HEK293 (cell line): ENCODE results near the gene CPM.
A peak's percentile ranks its signal among the peaks of the same experiment; 100 is the strongest.

ENCODE experiments used
- CTCF ChIA-PET: fragments of 350-600 bp; formaldehyde crosslinking; extraction: SDS; loops from one replicate; lab custom pipeline; 2021; ENCODE audit warnings: antibody characterized with exemption; lab: Yijun Ruan, JAX
- POLR2A ChIA-PET: fragments of 300-600 bp; formaldehyde crosslinking; extraction: SDS; loops from one replicate; lab custom pipeline; 2020; ENCODE audit warnings: antibody characterized with exemption, inconsistent platforms; lab: Yijun Ruan, JAX
- H3K27ac ChIP-seq: fragments of 200-500 bp; sonication (Bioruptor generic); 2 replicates; pipeline ENCODE4 v1.5.1; 2014; ENCODE audit warnings: low read depth, low read length, control low read depth, inconsistent platforms; ENCODE audit errors: extremely low read depth
- H3K36me3 ChIP-seq, 2 experiments: fragments of 200-500 bp in 1 of 2; sonication (Bioruptor generic) in 1 of 2; 1 replicate in 1 of 2; 2 replicates in 1 of 2; pipeline ENCODE4 v1.5.1; 2014 to 2017; ENCODE audit warnings: inconsistent platforms in 2 of 2, low read length in 2 of 2; ENCODE audit not compliant: control insufficient read depth in 2 of 2, insufficient read depth in 1 of 2
- H3K4me1 ChIP-seq: fragments of 200-500 bp; sonication (Bioruptor generic); 2 replicates; pipeline ENCODE4 v1.5.1; 2014; ENCODE audit warnings: mild to moderate bottlenecking, low read length, inconsistent platforms; ENCODE audit not compliant: control insufficient read depth, insufficient read depth
- H3K4me3 ChIP-seq: 2 replicates; pipeline ENCODE4 v1.5.1; 2011; ENCODE audit warnings: low read depth, mild to moderate bottlenecking, control low read depth, low read length, moderate library complexity
- H3K9me3 ChIP-seq: fragments of 200-500 bp; sonication (Bioruptor generic); 2 replicates; pipeline ENCODE4 v1.5.1; 2014; ENCODE audit warnings: low read depth, low read length, inconsistent platforms; ENCODE audit not compliant: control insufficient read depth, insufficient read depth
- BCL11B ChIP-seq: fragments of 450-650 bp; formaldehyde crosslinking; IDR thresholded peaks from 2 replicates; pipeline ENCODE4 v1.5.1; 2016; ENCODE audit warnings: low read depth, missing biosample characterization, missing genetic modification characterization
- CTCF ChIP-seq: fragments of 450-650 bp; formaldehyde crosslinking; IDR thresholded peaks from 2 replicates; pipeline ENCODE4 v1.5.1; 2016; ENCODE audit warnings: missing biosample characterization, missing genetic modification characterization
- FEZF1 ChIP-seq: fragments of 450-650 bp; formaldehyde crosslinking; IDR thresholded peaks from 2 replicates; pipeline ENCODE4 v1.5.1; 2016; ENCODE audit warnings: missing biosample characterization, missing genetic modification characterization
- GLI2 ChIP-seq: fragments of 450-650 bp; formaldehyde crosslinking; IDR thresholded peaks from 2 replicates; pipeline ENCODE4; 2017; ENCODE audit warnings: missing biosample characterization, missing genetic modification characterization, low read depth, borderline replicate concordance
- HOXD13 ChIP-seq: sonication (generic); formaldehyde crosslinking; IDR thresholded peaks from 2 replicates; pipeline ENCODE4 v1.8.0; 2022; ENCODE audit warnings: missing genetic modification reagents, borderline replicate concordance
- PRDM1 ChIP-seq: fragments of 450-650 bp; formaldehyde crosslinking; IDR thresholded peaks from 2 replicates; pipeline ENCODE4; 2016; ENCODE audit warnings: missing biosample characterization, missing genetic modification characterization
- ZNF214 ChIP-seq: fragments of 450-650 bp; formaldehyde crosslinking; IDR thresholded peaks from 2 replicates; pipeline ENCODE4 v1.5.1; 2017; ENCODE audit warnings: missing biosample characterization, mild to moderate bottlenecking, missing genetic modification characterization, borderline replicate concordance
- ZNF26 ChIP-seq: fragments of 450-650 bp; formaldehyde crosslinking; IDR thresholded peaks from 2 replicates; pipeline ENCODE4 v1.5.1; 2016; ENCODE audit warnings: missing biosample characterization, missing genetic modification characterization
- ZNF354C ChIP-seq: fragments of 450-650 bp; formaldehyde crosslinking; IDR thresholded peaks from 2 replicates; pipeline ENCODE4 v1.5.1; 2016; ENCODE audit warnings: missing biosample characterization, missing genetic modification characterization, low read depth, borderline replicate concordance
- ZNF362 ChIP-seq: fragments of 450-650 bp; formaldehyde crosslinking; IDR thresholded peaks from 2 replicates; pipeline ENCODE4 v1.5.1; 2016; ENCODE audit warnings: missing biosample characterization, missing genetic modification characterization
- ZNF48 ChIP-seq: fragments of 450-650 bp; formaldehyde crosslinking; IDR thresholded peaks from 2 replicates; pipeline ENCODE4 v1.5.1; 2016; ENCODE audit warnings: missing biosample characterization, missing genetic modification characterization
- ZNF488 ChIP-seq: fragments of 450-650 bp; formaldehyde crosslinking; IDR thresholded peaks from 2 replicates; pipeline ENCODE4 v1.5.1; 2016; ENCODE audit warnings: missing biosample characterization, missing genetic modification characterization
- ZNF600 ChIP-seq: fragments of 450-650 bp; formaldehyde crosslinking; IDR thresholded peaks from 2 replicates; pipeline ENCODE4 v1.5.1; 2016; ENCODE audit warnings: missing biosample characterization, missing genetic modification characterization
- ZNF623 ChIP-seq: fragments of 450-650 bp; formaldehyde crosslinking; IDR thresholded peaks from 2 replicates; pipeline ENCODE4 v1.5.1; 2016; ENCODE audit warnings: missing biosample characterization, missing genetic modification characterization
- ZNF624 ChIP-seq: fragments of 450-650 bp; formaldehyde crosslinking; IDR thresholded peaks from 2 replicates; pipeline ENCODE4 v1.5.1; 2017; ENCODE audit warnings: missing biosample characterization, missing genetic modification characterization
- ZNF768 ChIP-seq: fragments of 450-650 bp; formaldehyde crosslinking; IDR thresholded peaks from 2 replicates; pipeline ENCODE4 v1.5.1; 2018; ENCODE audit warnings: missing biosample characterization, mild to moderate bottlenecking, missing genetic modification characterization
- ZNF792 ChIP-seq: fragments of 450-650 bp; formaldehyde crosslinking; IDR thresholded peaks from 2 replicates; pipeline ENCODE4 v1.5.1; 2016; ENCODE audit warnings: missing biosample characterization, missing genetic modification characterization
- ZNF830 ChIP-seq: fragments of 450-650 bp; IDR thresholded peaks from 2 replicates; pipeline ENCODE4 v1.5.0; 2018; ENCODE audit warnings: missing biosample characterization, missing genetic modification characterization, low read depth, mild to moderate bottlenecking, moderate library complexity

Gene CPM

GRCh38 chr12:68945255-68945654 is 12.3 kb upstream of the CPM start (continued):
- TF ChIP-seq ZNF768 (tag by site-specific recombination) (no peak), BCL11B (tag by site-specific recombination) (no peak)

- Histone ChIP-seq H3K4me1 (no peaks in the 10 kb centered on the region), H3K27ac (no peak overlapping the region), H3K36me3 (no peaks in the 10 kb centered on the region), H3K4me3 (no peak overlapping the region), H3K9me3 (no peaks in the 10 kb centered on the region)
- ChIA-PET POLR2A (interaction anchor here (0.7 kb wide), 1 partner anchor 32 kb away, joined by 3 read pairs; no protein-coding TSS in a partner anchor), CTCF (no interaction called here)
- TF ChIP-seq ZNF48 (tag by site-specific recombination) (no peak), ZNF26 (tag by site-specific recombination) (peak; percentile 44; the same call in 1 of the 2 replicates)
Measured at GRCh38 chr12:68944296-68945076, 11.5 kb upstream of the CPM start.

- H3K4me1 ChIP-seq = no peaks in the 10 kb centered on the region
- TF ChIP-seq ZNF362 (tag by site-specific recombination) (no peak), HOXD13 (CRISPR knock-in tag) (no peak)
- TF ChIP-seq, all 188 proteins: peak for 0
- Histone ChIP-seq H3K9me3 (no peaks in the 10 kb centered on the region), H3K36me3 (no peaks in the 10 kb centered on the region), H3K4me3 (no peak overlapping the region), H3K27ac (no peak overlapping the region)
- ChIA-PET POLR2A (interaction anchor here (0.7 kb wide), 1 partner anchor 33 kb away, joined by 3 read pairs; no protein-coding TSS in a partner anchor), CTCF (interaction anchor here (0.6 to 1.1 kb wide), 4 partner anchors 17 to 166 kb away, joined by 3 to 8 read pairs (median 4); no protein-coding TSS in a partner anchor)
Measured at GRCh38 chr12:68943848-68944247, 10.9 kb upstream of the CPM start.

GRCh38 chr12:68940731-68941130 is 7.8 kb upstream of the CPM start:
- no peak overlapping the region for H3K27ac ChIP-seq
- ChIA-PET POLR2A (no interaction called here), CTCF (no interaction called here)
- H3K4me1 ChIP-seq = peaks cover 5% of the 10 kb centered on the region
- no peak overlapping the region for H3K4me3 ChIP-seq
- no peaks in the 10 kb centered on the region for H3K36me3 ChIP-seq
- no peaks in the 10 kb centered on the region for H3K9me3 ChIP-seq
- TF ChIP-seq ZNF792 (no peak), PRDM1 (tag by site-specific recombination) (no peak), ZNF488 (tag by site-specific recombination) (no peak), FEZF1 (no peak), ZNF830 (tag by site-specific recombination) (no peak), CTCF (tag by site-specific recombination) (no peak), ZNF624 (tag by site-specific recombination) (no peak), GLI2 (no peak), ZNF600 (tag by site-specific recombination) (no peak), ZNF214 (tag by site-specific recombination) (no peak), ZNF354C (no peak), ZNF623 (tag by site-specific recombination) (no peak)
